ENCODE results near the gene SART1.

DNA sequence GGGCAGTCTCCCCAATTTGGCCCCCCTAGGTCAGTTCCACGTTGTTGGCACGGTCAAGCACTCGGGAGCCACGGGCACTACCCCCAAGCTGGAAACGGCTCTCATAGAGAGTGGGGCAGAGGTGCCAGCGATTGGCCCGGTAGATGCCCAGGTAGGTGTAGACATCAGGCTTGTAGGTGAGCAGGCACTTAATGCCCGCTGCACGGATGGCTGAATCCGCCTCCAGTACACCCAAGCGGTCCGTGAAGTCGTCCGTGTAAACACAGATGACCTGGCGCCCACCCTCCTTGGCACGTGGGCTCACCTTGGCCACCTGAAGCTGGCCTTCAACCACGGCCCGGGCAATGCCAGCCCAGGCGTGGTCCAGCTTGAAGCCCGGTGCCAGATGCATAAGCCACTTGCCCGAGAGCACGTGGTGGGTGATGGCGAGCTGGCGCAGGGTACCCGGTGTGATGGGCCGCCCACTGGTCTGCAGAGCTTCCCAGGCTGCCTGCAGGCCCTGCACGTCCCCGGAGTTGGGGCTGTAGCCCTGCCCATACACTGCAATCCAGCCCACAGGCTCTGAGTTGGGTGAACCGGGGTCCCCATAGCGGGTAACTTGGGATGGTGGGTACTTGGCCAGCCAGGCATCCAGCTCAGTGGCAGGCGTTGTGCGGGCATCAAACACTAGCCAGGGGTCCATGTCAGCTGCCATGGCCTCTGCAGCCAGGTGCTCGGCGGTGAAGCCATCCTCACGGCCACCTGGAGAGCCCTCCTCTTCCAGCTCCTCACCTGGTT, 43.9 kb upstream of the SART1 start:
- TF ChIP-seq, protein P1, sequence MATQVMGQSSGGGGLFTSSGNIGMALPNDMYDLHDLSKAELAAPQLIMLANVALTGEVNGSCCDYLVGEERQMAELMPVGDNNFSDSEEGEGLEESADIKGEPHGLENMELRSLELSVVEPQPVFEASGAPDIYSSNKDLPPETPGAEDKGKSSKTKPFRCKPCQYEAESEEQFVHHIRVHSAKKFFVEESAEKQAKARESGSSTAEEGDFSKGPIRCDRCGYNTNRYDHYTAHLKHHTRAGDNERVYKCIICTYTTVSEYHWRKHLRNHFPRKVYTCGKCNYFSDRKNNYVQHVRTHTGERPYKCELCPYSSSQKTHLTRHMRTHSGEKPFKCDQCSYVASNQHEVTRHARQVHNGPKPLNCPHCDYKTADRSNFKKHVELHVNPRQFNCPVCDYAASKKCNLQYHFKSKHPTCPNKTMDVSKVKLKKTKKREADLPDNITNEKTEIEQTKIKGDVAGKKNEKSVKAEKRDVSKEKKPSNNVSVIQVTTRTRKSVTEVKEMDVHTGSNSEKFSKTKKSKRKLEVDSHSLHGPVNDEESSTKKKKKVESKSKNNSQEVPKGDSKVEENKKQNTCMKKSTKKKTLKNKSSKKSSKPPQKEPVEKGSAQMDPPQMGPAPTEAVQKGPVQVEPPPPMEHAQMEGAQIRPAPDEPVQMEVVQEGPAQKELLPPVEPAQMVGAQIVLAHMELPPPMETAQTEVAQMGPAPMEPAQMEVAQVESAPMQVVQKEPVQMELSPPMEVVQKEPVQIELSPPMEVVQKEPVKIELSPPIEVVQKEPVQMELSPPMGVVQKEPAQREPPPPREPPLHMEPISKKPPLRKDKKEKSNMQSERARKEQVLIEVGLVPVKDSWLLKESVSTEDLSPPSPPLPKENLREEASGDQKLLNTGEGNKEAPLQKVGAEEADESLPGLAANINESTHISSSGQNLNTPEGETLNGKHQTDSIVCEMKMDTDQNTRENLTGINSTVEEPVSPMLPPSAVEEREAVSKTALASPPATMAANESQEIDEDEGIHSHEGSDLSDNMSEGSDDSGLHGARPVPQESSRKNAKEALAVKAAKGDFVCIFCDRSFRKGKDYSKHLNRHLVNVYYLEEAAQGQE (IDR thresholded peaks at IDR 0.05) = no peak
- TF ChIP-seq EGR1 (IDR thresholded peaks at IDR 0.05; ENCODE audit: low read depth in 2 of 2) (no peak), TAF1 (conservative IDR thresholded peaks at IDR 0.05) (no peak), JUND (IDR thresholded peaks at IDR 0.05) (no peak), SP1 (IDR thresholded peaks at IDR 0.05) (no peak), GABPA (IDR thresholded peaks at IDR 0.05 in 1 of 2, conservative IDR thresholded peaks at IDR 0.05 in 1 of 2) (no peak), NR2F2 (IDR thresholded peaks at IDR 0.05) (no peak), RAD21 (IDR thresholded peaks at IDR 0.05) (no peak), YY1 (IDR thresholded peaks at IDR 0.05) (no peak), FOXA1 (IDR thresholded peaks at IDR 0.05) (no peak)
- TF ChIP-seq, protein P2, sequence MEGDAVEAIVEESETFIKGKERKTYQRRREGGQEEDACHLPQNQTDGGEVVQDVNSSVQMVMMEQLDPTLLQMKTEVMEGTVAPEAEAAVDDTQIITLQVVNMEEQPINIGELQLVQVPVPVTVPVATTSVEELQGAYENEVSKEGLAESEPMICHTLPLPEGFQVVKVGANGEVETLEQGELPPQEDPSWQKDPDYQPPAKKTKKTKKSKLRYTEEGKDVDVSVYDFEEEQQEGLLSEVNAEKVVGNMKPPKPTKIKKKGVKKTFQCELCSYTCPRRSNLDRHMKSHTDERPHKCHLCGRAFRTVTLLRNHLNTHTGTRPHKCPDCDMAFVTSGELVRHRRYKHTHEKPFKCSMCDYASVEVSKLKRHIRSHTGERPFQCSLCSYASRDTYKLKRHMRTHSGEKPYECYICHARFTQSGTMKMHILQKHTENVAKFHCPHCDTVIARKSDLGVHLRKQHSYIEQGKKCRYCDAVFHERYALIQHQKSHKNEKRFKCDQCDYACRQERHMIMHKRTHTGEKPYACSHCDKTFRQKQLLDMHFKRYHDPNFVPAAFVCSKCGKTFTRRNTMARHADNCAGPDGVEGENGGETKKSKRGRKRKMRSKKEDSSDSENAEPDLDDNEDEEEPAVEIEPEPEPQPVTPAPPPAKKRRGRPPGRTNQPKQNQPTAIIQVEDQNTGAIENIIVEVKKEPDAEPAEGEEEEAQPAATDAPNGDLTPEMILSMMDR (IDR thresholded peaks at IDR 0.05; ENCODE audit: low read depth, low read length, missing input control) = no peak
- TF ChIP-seq, protein P3, sequence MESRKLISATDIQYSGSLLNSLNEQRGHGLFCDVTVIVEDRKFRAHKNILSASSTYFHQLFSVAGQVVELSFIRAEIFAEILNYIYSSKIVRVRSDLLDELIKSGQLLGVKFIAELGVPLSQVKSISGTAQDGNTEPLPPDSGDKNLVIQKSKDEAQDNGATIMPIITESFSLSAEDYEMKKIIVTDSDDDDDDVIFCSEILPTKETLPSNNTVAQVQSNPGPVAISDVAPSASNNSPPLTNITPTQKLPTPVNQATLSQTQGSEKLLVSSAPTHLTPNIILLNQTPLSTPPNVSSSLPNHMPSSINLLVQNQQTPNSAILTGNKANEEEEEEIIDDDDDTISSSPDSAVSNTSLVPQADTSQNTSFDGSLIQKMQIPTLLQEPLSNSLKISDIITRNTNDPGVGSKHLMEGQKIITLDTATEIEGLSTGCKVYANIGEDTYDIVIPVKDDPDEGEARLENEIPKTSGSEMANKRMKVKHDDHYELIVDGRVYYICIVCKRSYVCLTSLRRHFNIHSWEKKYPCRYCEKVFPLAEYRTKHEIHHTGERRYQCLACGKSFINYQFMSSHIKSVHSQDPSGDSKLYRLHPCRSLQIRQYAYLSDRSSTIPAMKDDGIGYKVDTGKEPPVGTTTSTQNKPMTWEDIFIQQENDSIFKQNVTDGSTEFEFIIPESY (IDR thresholded peaks at IDR 0.05) = no peak
